ENCODE results near the gene H1-8.

The H1-8 gene

DNA sequence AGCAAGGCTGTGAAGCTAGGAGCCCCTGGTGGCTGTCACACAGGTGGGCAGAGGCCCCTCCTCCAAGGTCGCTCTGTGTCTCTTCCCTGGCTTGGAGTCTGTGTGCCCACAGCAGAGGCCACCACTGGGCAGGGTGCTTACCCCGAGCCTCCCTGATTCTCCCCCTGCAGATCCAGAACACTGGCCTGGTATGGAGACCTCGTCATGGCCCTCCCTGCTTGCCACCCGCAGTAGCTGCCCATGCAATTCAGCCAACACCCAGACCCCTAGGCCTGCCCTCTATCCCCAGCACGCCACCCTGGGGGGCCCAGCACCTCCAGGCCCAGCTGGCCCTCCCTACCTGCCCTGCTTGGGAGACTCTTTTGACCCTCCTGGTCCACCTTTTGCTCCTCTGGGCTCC is 20.0 kb upstream of the H1-8 start:
- Mint-ChIP-seq H3K4me1 (ENCODE audit: low read depth) (no peaks in the 10 kb centered on the region), H3K27ac (peak overlapping the region; percentile 10), H3K9me3 (ENCODE audit: low read depth) (no peaks in the 10 kb centered on the region), H3K27me3 (no peaks in the 10 kb centered on the region), H3K4me3 (no peak overlapping the region), H3K36me3 (no peaks in the 10 kb centered on the region)

GRCh38 chr3:129524081-129524480 is 18.9 kb upstream of the H1-8 start:
- no peaks in the 10 kb centered on the region for H3K4me1 Mint-ChIP-seq (ENCODE audit: low read depth)
- no peaks in the 10 kb centered on the region for H3K9me3 Mint-ChIP-seq (ENCODE audit: low read depth)
- no peaks in the 10 kb centered on the region for H3K27me3 Mint-ChIP-seq
- no peak overlapping the region for H3K4me3 Mint-ChIP-seq
- no peak overlapping the region for H3K27ac Mint-ChIP-seq
- no peaks in the 10 kb centered on the region for H3K36me3 Mint-ChIP-seq

- no peaks in the 10 kb centered on the region for H3K27me3 Mint-ChIP-seq
These were observed 17.5 kb upstream of the H1-8 start for GRCh38 chr3:129525341-129525968.

DNA sequence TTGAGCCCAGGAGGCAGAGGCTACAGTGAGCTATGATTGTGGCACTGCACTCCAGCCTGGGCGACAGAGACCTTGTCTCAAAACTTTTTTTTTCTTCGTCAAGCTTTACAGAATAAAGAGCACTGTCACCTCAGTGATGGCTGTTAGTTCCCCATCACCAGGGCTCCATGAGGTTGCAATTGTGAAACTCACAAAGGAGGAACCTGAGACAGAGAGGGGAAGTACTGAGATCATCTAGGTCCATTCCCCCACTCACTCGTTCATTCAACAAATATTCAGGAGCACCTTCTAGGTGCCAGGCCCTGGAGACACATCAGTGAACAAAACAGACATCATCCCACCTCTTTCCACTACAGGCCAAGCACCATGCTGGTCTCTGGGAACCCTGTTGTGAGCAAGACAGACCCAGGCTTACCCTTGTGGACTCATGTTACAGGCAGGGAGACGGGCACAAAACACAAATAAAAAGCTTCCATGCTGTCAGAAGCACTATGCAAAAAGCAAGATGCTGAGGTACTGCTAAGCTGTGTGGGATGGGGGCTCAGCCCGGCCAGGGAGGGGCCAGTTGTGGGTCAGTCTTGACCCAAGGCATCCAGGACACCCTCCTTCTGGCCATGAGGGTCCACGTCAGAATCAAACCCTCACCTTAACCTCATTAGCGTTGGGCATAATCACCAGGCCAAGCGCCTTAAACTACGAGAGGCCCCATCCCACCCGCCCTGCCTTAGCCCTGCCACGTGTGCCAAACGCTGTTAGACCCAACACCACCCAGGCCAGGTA is 16.7 kb upstream of the H1-8 start:
- Mint-ChIP-seq H3K4me3 (no peak overlapping the region), H3K27me3 (no peaks in the 10 kb centered on the region), H3K36me3 (no peaks in the 10 kb centered on the region), H3K27ac (no peak overlapping the region), H3K9me3 (ENCODE audit: low read depth) (no peaks in the 10 kb centered on the region), H3K4me1 (ENCODE audit: low read depth) (no peaks in the 10 kb centered on the region)

More at GRCh38 chr3:129525341-129525968, 17.5 kb upstream of the H1-8 start:
- Mint-ChIP-seq H3K4me1 (ENCODE audit: low read depth) (no peaks in the 10 kb centered on the region), H3K27ac (no peak overlapping the region), H3K9me3 (ENCODE audit: low read depth) (no peaks in the 10 kb centered on the region), H3K36me3 (no peaks in the 10 kb centered on the region), H3K4me3 (no peak overlapping the region)

- Mint-ChIP-seq H3K27me3 (no peaks in the 10 kb centered on the region), H3K4me3 (no peak overlapping the region), H3K36me3 (no peaks in the 10 kb centered on the region), H3K4me1 (ENCODE audit: low read depth) (no peaks in the 10 kb centered on the region), H3K9me3 (ENCODE audit: low read depth) (no peaks in the 10 kb centered on the region), H3K27ac (no peak overlapping the region)
These were observed 15.7 kb upstream of the H1-8 start for GRCh38 chr3:129527262-129527661.

DNA sequence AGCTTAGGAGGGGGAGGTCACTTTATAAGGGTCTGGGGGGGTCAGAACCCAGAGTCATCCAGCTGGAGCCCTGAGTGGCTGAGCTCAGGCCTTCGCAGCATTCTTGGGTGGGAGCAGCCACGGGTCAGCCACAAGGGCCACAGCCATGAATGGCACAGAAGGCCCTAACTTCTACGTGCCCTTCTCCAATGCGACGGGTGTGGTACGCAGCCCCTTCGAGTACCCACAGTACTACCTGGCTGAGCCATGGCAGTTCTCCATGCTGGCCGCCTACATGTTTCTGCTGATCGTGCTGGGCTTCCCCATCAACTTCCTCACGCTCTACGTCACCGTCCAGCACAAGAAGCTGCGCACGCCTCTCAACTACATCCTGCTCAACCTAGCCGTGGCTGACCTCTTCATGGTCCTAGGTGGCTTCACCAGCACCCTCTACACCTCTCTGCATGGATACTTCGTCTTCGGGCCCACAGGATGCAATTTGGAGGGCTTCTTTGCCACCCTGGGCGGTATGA is 14.3 kb upstream of the H1-8 start, which contains the start of gene RHO:
Gene RHO, plus strand, starts transcription at position 51 of the 512 bp plus-strand sequence. Its CDS starts 95 bp downstream, at position 146.
- H3K36me3 Mint-ChIP-seq = no peaks in the 10 kb centered on the region
- H3K4me3 Mint-ChIP-seq = no peak within 1 kb of the TSS
- H3K27ac Mint-ChIP-seq = no peak within 1 kb of the TSS
- H3K4me1 Mint-ChIP-seq (ENCODE audit: low read depth) = no peaks in the 10 kb centered on the region
- no peaks in the 10 kb centered on the region for H3K9me3 Mint-ChIP-seq (ENCODE audit: low read depth)
- no peaks in the 10 kb centered on the region for H3K27me3 Mint-ChIP-seq

DNA sequence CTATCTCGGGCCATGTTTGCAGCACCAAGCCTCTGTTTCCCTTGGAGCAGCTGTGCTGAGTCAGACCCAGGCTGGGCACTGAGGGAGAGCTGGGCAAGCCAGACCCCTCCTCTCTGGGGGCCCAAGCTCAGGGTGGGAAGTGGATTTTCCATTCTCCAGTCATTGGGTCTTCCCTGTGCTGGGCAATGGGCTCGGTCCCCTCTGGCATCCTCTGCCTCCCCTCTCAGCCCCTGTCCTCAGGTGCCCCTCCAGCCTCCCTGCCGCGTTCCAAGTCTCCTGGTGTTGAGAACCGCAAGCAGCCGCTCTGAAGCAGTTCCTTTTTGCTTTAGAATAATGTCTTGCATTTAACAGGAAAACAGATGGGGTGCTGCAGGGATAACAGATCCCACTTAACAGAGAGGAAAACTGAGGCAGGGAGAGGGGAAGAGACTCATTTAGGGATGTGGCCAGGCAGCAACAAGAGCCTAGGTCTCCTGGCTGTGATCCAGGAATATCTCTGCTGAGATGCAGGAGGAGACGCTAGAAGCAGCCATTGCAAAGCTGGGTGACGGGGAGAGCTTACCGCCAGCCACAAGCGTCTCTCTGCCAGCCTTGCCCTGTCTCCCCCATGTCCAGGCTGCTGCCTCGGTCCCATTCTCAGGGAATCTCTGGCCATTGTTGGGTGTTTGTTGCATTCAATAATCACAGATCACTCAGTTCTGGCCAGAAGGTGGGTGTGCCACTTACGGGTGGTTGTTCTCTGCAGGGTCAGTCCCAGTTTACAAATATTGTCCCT is 13.4 kb upstream of the H1-8 start:
- no peaks in the 10 kb centered on the region for H3K27me3 Mint-ChIP-seq
- no peaks in the 10 kb centered on the region for H3K4me1 Mint-ChIP-seq (ENCODE audit: low read depth)
- no peaks in the 10 kb centered on the region for H3K36me3 Mint-ChIP-seq
- no peak overlapping the region for H3K27ac Mint-ChIP-seq
- no peak overlapping the region for H3K4me3 Mint-ChIP-seq
- no peaks in the 10 kb centered on the region for H3K9me3 Mint-ChIP-seq (ENCODE audit: low read depth)

GRCh38 chr3:129530251-129530791 is 12.7 kb upstream of the H1-8 start:
- Mint-ChIP-seq H3K36me3 (no peaks in the 10 kb centered on the region), H3K4me1 (ENCODE audit: low read depth) (no peaks in the 10 kb centered on the region), H3K27me3 (no peaks in the 10 kb centered on the region), H3K9me3 (ENCODE audit: low read depth) (no peaks in the 10 kb centered on the region), H3K27ac (no peak overlapping the region), H3K4me3 (no peak overlapping the region)

DNA sequence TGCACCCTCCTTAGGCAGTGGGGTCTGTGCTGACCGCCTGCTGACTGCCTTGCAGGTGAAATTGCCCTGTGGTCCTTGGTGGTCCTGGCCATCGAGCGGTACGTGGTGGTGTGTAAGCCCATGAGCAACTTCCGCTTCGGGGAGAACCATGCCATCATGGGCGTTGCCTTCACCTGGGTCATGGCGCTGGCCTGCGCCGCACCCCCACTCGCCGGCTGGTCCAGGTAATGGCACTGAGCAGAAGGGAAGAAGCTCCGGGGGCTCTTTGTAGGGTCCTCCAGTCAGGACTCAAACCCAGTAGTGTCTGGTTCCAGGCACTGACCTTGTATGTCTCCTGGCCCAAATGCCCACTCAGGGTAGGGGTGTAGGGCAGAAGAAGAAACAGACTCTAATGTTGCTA is 12.2 kb upstream of the H1-8 start:
- H3K36me3 Mint-ChIP-seq = no peaks in the 10 kb centered on the region
- no peak overlapping the region for H3K4me3 Mint-ChIP-seq
- no peaks in the 10 kb centered on the region for H3K9me3 Mint-ChIP-seq (ENCODE audit: low read depth)
- no peaks in the 10 kb centered on the region for H3K27me3 Mint-ChIP-seq
- no peak overlapping the region for H3K27ac Mint-ChIP-seq
- H3K4me1 Mint-ChIP-seq (ENCODE audit: low read depth) = no peaks in the 10 kb centered on the region

- H3K4me1 Mint-ChIP-seq (ENCODE audit: low read depth) = no peaks in the 10 kb centered on the region
- no peaks in the 10 kb centered on the region for H3K27me3 Mint-ChIP-seq
- H3K27ac Mint-ChIP-seq = no peak overlapping the region
- H3K4me3 Mint-ChIP-seq = no peak overlapping the region
- no peaks in the 10 kb centered on the region for H3K9me3 Mint-ChIP-seq (ENCODE audit: low read depth)
- no peaks in the 10 kb centered on the region for H3K36me3 Mint-ChIP-seq
These were observed 11.3 kb upstream of the H1-8 start for GRCh38 chr3:129531699-129532098.

- H3K36me3 Mint-ChIP-seq = no peaks in the 10 kb centered on the region
- H3K27ac Mint-ChIP-seq = no peak overlapping the region
- H3K4me1 Mint-ChIP-seq (ENCODE audit: low read depth) = no peaks in the 10 kb centered on the region
- no peaks in the 10 kb centered on the region for H3K9me3 Mint-ChIP-seq (ENCODE audit: low read depth)
- no peaks in the 10 kb centered on the region for H3K27me3 Mint-ChIP-seq
- no peak overlapping the region for H3K4me3 Mint-ChIP-seq
These were observed 10.7 kb upstream of the H1-8 start for GRCh38 chr3:129532261-129532660.

DNA sequence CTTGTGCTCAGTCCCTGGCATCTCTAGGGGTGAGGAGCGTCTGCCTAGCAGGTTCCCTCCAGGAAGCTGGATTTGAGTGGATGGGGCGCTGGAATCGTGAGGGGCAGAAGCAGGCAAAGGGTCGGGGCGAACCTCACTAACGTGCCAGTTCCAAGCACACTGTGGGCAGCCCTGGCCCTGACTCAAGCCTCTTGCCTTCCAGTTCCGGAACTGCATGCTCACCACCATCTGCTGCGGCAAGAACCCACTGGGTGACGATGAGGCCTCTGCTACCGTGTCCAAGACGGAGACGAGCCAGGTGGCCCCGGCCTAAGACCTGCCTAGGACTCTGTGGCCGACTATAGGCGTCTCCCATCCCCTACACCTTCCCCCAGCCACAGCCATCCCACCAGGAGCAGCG is 9.6 kb upstream of the H1-8 start:
- Mint-ChIP-seq H3K27ac (no peak overlapping the region), H3K27me3 (no peaks in the 10 kb centered on the region), H3K4me1 (ENCODE audit: low read depth) (no peaks in the 10 kb centered on the region), H3K9me3 (ENCODE audit: low read depth) (no peaks in the 10 kb centered on the region), H3K4me3 (no peak overlapping the region), H3K36me3 (no peaks in the 10 kb centered on the region)

DNA sequence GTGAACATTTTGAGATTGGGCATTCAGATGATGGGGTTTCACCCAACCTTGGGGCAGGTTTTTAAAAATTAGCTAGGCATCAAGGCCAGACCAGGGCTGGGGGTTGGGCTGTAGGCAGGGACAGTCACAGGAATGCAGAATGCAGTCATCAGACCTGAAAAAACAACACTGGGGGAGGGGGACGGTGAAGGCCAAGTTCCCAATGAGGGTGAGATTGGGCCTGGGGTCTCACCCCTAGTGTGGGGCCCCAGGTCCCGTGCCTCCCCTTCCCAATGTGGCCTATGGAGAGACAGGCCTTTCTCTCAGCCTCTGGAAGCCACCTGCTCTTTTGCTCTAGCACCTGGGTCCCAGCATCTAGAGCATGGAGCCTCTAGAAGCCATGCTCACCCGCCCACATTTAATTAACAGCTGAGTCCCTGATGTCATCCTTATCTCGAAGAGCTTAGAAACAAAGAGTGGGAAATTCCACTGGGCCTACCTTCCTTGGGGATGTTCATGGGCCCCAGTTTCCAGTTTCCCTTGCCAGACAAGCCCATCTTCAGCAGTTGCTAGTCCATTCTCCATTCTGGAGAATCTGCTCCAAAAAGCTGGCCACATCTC is 8.4 kb upstream of the H1-8 start:
- no peaks in the 10 kb centered on the region for H3K36me3 Mint-ChIP-seq
- no peak overlapping the region for H3K4me3 Mint-ChIP-seq
- no peaks in the 10 kb centered on the region for H3K9me3 Mint-ChIP-seq (ENCODE audit: low read depth)
- H3K27me3 Mint-ChIP-seq = no peaks in the 10 kb centered on the region
- H3K4me1 Mint-ChIP-seq (ENCODE audit: low read depth) = no peaks in the 10 kb centered on the region
- no peak overlapping the region for H3K27ac Mint-ChIP-seq

DNA sequence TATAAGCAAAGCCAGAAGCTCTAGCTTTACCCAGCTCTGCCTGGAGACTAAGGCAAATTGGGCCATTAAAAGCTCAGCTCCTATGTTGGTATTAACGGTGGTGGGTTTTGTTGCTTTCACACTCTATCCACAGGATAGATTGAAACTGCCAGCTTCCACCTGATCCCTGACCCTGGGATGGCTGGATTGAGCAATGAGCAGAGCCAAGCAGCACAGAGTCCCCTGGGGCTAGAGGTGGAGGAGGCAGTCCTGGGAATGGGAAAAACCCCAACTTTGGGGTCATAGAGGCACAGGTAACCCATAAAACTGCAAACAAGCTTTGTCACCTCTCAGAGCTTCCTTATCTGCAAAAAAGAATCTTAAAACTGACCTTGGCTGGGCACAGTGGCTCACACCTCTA is 7.9 kb upstream of the H1-8 start:
- H3K36me3 Mint-ChIP-seq = no peaks in the 10 kb centered on the region
- no peaks in the 10 kb centered on the region for H3K27me3 Mint-ChIP-seq
- H3K27ac Mint-ChIP-seq = no peak overlapping the region
- no peaks in the 10 kb centered on the region for H3K4me1 Mint-ChIP-seq (ENCODE audit: low read depth)
- H3K9me3 Mint-ChIP-seq (ENCODE audit: low read depth) = no peaks in the 10 kb centered on the region
- no peak overlapping the region for H3K4me3 Mint-ChIP-seq

DNA sequence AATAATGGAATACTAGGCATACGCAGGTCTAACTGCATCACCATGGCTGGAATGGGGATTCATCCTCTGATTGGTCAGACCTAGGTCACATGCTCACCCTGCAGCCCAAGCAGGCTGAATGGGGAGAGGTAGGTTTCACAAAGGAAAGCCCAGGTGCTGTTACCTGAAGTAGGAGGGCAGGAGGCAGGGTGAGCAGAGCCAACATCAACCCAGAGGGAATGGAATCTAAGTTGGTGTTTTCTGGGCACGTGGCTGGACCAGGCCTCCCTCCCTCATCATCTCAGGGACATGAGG is 6.7 kb upstream of the H1-8 start:
- no peak overlapping the region for H3K27ac Mint-ChIP-seq
- H3K36me3 Mint-ChIP-seq = no peaks in the 10 kb centered on the region
- H3K27me3 Mint-ChIP-seq = no peaks in the 10 kb centered on the region
- H3K9me3 Mint-ChIP-seq (ENCODE audit: low read depth) = no peaks in the 10 kb centered on the region
- no peaks in the 10 kb centered on the region for H3K4me1 Mint-ChIP-seq (ENCODE audit: low read depth)
- no peak overlapping the region for H3K4me3 Mint-ChIP-seq

All from activated naive CD8-positive, alpha-beta T cell (primary cell).